ENCODE data around the gene OSBPL9. TPM values are rescaled to one million over a fixed set of nuclear protein-coding genes. Genes with fewer than 3 reads are reported as not detected.

Gene OSBPL9
- total and polyA plus RNA-seq, 9 of the 15 experiments (the other 6 are each of a cell fraction or from before 2014, with no cell fraction given): 43.9 to 217 (median 170) TPM

DNA sequence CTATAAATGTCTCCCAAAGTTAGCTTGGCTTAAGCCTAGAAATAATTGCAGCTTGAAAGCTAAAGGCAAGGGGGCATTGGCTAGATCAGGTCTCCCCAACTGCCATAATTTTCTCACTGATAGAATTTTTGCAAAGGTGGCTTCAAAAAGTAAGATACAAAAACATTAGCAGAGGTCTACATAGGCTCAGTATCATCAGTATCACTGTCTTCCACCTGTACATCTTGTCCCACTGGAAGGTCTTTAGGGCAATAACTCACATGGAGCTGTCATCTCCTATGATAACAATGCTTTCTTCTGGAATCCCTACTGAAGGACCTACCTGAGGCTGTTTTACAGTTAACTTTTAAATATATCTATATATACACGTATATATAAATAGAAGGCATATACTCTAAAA, 14.9 kb downstream of the OSBPL9 start (continued):
- TF ChIP-seq JUND (IDR thresholded peaks at IDR 0.05; ENCODE audit: borderline replicate concordance, low read depth, low read length): peak; percentile 10; the same call in 1 of the 2 replicates
- TF ChIP-seq JUND (tag; IDR thresholded peaks at IDR 0.05; ENCODE audit: borderline replicate concordance, low read depth, low read length): no peak
- TF ChIP-seq RBM25 (IDR thresholded peaks at IDR 0.05; ENCODE audit: low read depth, low read length, severe bottlenecking): no peak
- TF ChIP-seq, protein P1, sequence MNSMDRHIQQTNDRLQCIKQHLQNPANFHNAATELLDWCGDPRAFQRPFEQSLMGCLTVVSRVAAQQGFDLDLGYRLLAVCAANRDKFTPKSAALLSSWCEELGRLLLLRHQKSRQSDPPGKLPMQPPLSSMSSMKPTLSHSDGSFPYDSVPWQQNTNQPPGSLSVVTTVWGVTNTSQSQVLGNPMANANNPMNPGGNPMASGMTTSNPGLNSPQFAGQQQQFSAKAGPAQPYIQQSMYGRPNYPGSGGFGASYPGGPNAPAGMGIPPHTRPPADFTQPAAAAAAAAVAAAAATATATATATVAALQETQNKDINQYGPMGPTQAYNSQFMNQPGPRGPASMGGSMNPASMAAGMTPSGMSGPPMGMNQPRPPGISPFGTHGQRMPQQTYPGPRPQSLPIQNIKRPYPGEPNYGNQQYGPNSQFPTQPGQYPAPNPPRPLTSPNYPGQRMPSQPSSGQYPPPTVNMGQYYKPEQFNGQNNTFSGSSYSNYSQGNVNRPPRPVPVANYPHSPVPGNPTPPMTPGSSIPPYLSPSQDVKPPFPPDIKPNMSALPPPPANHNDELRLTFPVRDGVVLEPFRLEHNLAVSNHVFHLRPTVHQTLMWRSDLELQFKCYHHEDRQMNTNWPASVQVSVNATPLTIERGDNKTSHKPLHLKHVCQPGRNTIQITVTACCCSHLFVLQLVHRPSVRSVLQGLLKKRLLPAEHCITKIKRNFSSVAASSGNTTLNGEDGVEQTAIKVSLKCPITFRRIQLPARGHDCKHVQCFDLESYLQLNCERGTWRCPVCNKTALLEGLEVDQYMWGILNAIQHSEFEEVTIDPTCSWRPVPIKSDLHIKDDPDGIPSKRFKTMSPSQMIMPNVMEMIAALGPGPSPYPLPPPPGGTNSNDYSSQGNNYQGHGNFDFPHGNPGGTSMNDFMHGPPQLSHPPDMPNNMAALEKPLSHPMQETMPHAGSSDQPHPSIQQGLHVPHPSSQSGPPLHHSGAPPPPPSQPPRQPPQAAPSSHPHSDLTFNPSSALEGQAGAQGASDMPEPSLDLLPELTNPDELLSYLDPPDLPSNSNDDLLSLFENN (IDR thresholded peaks at IDR 0.05; ENCODE audit: low read depth in 2 of 2, low read length in 2 of 2): peak in 1 of 2 experiments; percentile 80; a peak in 2 of 4 replicates
- TF ChIP-seq ZNF134 (CRISPR knock-in tag; conservative IDR thresholded peaks at IDR 0.05): no peak
- no peak for TF ChIP-seq CEBPG (CRISPR knock-in tag; IDR thresholded peaks at IDR 0.05)
- TF ChIP-seq CEBPG (tag; conservative IDR thresholded peaks at IDR 0.05 in 1 of 2, IDR thresholded peaks at IDR 0.05 in 1 of 2): no peak
- peak; percentile 89 for TF ChIP-seq MTA2 (IDR thresholded peaks at IDR 0.05; ENCODE audit: low read depth)
- peak; percentile 90 for TF ChIP-seq SOX6 (IDR thresholded peaks at IDR 0.05)
- 0 out of 2 replicates have a peak, but pooled peaks have one; percentile 29 for TF ChIP-seq CREM (IDR thresholded peaks at IDR 0.05; ENCODE audit: low read depth)
- peak; percentile 83 for TF ChIP-seq CTBP1 (IDR thresholded peaks at IDR 0.05; ENCODE audit: borderline replicate concordance)
- TF ChIP-seq NCOR1 (IDR thresholded peaks at IDR 0.05): peak; percentile 94
- peak; percentile 67 for TF ChIP-seq HDAC3 (IDR thresholded peaks at IDR 0.05; ENCODE audit: borderline replicate concordance, partially characterized antibody)
- TF ChIP-seq, protein P2, sequence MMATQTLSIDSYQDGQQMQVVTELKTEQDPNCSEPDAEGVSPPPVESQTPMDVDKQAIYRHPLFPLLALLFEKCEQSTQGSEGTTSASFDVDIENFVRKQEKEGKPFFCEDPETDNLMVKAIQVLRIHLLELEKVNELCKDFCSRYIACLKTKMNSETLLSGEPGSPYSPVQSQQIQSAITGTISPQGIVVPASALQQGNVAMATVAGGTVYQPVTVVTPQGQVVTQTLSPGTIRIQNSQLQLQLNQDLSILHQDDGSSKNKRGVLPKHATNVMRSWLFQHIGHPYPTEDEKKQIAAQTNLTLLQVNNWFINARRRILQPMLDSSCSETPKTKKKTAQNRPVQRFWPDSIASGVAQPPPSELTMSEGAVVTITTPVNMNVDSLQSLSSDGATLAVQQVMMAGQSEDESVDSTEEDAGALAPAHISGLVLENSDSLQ (IDR thresholded peaks at IDR 0.05): peak; percentile 82
- TF ChIP-seq CBFA2T3 (IDR thresholded peaks at IDR 0.05): peak; percentile 97
- 0 out of 2 replicates have a peak, but pooled peaks have one; percentile 65 for TF ChIP-seq ILF3 (IDR thresholded peaks at IDR 0.05; ENCODE audit: borderline replicate concordance)
- TF ChIP-seq HDAC1 (IDR thresholded peaks at IDR 0.05): peak in 1 of 2 experiments; percentile 5; a peak in 1 of 4 replicates
- TF ChIP-seq LEF1 (IDR thresholded peaks at IDR 0.05): peak; percentile 70
- TF ChIP-seq, protein P3, sequence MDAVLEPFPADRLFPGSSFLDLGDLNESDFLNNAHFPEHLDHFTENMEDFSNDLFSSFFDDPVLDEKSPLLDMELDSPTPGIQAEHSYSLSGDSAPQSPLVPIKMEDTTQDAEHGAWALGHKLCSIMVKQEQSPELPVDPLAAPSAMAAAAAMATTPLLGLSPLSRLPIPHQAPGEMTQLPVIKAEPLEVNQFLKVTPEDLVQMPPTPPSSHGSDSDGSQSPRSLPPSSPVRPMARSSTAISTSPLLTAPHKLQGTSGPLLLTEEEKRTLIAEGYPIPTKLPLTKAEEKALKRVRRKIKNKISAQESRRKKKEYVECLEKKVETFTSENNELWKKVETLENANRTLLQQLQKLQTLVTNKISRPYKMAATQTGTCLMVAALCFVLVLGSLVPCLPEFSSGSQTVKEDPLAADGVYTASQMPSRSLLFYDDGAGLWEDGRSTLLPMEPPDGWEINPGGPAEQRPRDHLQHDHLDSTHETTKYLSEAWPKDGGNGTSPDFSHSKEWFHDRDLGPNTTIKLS (IDR thresholded peaks at IDR 0.05; ENCODE audit: borderline replicate concordance, low read depth): no peak
- peak in 1 of 2 experiments; percentile 57 for TF ChIP-seq NCOA2 (IDR thresholded peaks at IDR 0.05; ENCODE audit: partially characterized antibody in 2 of 2)
- peak; percentile 13; the same call in 1 of the 2 replicates for TF ChIP-seq BCOR (IDR thresholded peaks at IDR 0.05)
- no peak for TF ChIP-seq ZNF695 (CRISPR knock-in tag; IDR thresholded peaks at IDR 0.05)
- peak; percentile 66 to 78; a peak in 2 of 4 replicates for TF ChIP-seq TRIM24 (IDR thresholded peaks at IDR 0.05)
